ENCODE results near the gene HEATR5A.
"Not testable (repeated sequence)": the region's sequence is repeated elsewhere in the genome, so short reads cannot be mapped to it uniquely, and the experiment has no call there.

The HEATR5A gene

DNA sequence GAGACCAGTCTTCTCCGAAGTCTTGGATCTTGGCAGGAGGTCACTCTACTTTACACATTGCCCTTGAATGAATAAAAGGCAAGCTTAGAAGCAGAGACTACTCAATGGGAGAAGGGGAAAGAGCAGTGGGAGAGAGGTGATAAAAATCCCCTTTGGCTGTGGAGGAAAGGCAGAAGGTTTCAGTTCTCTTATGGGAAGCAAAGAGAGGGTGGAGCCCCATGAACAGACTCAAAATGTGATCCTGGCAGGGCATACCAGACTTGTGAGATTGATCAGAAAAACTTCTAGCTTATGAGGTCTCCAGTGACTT, 163.2 kb downstream of the HEATR5A start:
- no peak for DNase-seq (ENCODE audit: low read depth)

DNA sequence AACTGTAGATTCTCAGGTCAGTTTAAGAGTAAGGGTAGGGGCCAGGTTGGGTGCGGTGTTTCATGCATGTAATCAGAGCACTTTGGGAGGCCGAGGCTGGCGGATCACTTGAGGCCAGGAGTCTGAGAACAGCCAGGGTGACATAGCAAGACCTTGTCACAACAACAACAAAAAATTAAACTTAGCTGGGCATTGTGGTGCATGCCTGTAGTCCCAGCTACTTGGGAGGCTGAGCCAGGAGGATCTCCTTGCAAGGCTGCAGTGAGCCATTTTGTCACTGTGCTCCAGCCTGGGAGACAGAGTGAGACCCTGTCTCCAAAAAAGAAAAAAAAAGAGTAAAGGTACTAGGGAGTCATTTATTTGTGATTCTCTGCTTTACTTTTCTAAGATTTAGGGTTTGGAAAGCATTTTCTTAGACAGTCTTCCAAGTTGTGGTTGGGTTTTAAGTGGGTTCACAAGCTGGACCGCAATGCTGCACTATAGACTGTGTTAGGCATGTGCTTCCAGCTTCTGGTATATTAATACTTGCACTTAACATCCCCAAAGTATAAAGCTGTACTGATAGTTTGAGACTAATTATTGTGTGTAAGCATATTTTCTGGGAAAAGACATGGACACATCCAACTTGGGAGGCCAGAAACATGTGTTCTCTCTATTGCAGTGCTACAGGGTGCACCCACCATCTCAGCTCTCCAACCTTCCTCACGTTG, 163.7 kb downstream of the HEATR5A start:
- no peak for DNase-seq (ENCODE audit: low read depth)

DNA sequence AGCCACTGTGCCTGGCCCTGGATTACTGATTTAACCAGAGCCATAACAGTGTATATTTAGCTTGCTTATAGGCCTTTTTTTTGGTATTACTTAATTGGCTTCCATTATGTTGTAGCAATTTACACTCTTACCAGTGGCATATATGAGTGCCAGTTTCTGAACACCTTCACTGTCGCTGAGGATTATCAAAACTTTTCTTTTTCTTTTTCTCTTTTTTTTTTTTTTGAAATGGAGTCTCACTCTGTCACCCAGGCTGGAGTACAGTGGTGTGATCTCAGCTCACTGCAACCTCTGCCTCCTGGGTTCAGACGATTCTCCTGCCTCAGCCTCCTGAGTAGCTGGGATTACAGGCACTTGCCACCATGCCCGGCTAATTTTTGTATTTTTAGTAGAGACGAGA, 164.4 kb downstream of the HEATR5A start:
- DNase-seq (ENCODE audit: low read depth): not testable (repeated sequence)

DNA sequence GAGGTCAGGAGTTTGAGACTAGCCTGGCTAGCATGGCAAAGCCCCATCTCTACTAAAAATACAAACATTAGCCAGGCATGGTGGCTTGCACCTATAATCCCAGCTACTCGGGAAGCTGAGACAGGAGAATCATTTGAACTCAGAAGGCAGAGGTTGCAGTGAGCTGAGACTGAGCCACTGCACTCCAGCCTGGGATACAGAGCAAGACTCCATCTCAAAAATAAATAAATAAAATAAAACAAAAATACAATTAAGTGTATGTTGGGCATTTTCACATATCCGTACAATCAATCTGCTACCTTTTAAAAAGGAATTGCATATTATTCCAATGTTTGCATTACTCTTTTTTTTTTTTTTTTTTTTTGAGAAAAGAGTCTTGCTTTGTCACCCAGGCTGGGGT, 165.1 kb downstream of the HEATR5A start:
- no peak for DNase-seq (ENCODE audit: low read depth)

DNA sequence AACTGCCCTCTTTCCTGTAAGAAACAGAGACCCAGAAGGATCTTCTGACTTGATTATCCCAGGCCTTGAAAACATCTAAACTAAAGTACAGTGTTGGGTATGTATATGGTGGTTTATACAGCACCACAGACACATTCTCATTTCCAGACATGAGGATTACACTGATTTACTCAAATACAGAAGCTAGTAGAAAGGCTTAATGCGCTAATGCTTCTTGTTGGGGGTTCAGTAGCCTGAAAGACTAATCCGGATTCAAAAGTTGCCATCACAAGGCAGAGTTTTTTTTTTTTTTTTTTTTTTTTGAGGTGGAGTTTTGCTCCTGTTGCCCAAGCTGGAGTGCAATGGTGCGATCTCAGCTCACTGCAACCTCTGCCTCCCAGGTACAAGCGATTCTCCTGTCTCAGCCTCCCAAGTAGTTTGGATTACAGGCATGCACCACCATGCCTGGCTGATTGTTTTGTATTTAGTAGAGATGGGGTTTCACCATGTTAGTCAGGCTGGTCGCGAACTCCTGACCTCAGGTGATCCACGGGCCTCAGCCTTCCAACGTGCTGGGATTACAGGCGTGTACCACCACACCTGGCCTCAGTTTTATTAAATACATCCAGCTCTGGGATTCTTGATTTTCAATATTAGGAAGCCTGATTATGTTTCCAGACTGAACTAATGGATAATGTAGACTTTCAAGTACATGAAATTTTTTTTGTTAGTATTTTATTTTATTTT, 166.4 kb downstream of the HEATR5A start:
- DNase-seq (ENCODE audit: low read depth): no peak

DNA sequence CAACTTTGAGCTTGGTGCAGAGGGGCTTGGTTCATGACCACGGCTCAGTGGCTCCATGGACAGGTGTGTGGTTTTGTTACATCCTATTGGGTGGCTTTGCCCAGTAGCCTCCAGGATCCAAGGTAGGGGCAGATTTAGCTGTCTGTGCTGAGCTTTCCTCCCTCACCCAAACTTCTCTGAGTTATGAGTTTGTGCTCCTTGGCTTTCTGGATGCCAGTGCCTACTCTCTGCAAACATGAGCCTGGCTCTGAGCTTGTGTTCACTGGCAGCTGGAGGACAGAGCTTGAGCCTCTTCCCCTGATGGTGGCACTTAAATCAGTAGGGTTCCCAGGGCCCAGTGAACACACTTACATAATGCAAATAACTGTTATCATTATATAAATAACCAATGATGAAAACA, 167.5 kb downstream of the HEATR5A start:
- DNase-seq (ENCODE audit: low read depth): no peak

DNA sequence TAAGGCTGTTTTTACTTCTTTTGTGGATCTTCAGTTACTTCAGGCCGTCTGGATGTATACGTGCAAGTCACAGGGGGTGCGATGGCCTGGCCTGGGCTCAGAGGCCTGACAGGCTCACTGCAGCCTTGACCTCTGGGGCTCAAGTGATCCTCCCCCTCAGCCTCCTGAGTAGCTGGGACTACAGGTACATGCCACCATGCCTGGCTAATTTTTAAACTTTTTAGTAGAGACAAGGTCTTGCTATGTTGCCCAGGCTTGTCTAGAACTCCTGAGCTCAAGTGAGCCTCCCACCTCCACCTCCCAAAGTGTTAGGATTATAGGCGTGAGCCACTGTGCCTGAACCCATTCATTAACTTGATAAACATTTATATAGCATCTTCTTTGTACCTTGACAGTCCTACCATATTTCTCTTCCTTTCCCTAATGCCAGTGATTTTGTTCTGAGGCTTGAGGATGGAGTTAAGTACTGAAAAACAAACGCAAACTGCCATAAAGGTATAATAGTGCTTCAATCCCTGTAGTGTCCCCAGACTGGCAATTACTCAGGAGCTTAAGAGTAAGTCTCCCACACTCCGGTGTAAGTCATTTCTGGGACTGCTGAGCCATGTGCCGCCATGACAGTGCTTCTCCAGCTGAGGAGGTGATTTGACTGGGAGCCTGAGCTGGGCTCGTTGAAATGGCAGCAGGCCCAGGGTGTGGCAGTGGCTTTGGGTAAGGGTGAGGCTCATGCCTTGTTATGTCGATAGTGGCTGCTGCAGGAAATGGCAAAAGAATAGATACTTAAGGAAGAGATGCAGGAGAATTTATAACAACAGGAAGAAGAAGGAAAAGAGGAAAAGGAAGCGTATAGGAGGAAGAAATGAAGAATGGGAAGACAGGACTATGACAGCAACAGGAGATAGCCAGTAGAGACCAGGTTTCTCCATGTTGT, 169.1 kb downstream of the HEATR5A start:
- no peak for DNase-seq (ENCODE audit: low read depth)

DNA sequence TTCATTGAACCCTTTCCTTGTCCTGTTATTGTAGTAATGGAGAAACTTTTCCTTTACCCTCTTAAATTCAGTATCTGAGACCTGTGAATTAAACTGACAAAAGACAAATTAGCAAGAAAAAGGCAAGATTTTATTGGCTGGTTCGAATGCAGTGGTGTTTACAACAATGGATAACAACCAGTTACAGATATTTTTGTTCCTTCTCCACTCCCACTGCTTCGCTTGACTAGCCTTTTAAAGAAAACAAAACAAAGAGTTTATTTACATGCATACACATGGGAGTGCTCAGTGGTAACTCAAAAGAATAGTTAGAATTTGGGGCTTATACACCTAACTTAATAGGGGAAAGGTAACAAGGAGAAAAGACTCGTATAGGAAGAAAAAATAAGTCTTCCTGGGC, 175.7 kb downstream of the HEATR5A start:
- no peak for DNase-seq (ENCODE audit: low read depth)

DNA sequence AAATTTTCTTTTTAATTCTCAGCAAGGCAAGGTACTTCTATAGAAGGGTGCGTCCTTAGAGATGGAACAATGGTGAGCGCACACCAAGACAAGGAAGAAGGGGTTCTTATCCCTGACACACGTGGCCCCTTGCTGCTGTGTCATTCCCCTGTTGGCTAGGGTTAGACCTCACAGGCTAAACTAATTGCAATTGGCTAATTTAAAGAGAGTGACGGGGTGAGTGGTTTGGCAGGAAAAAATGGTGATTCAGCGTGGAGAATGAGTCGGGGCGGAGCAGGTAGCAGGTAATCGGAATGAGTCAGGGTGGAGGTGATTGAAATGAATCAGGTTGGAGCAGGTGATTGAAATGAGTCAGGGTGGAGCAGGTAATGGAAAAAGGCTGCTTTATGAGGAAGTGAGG, 176.5 kb downstream of the HEATR5A start:
- peak; percentile 9 for DNase-seq (ENCODE audit: low read depth)

DNA sequence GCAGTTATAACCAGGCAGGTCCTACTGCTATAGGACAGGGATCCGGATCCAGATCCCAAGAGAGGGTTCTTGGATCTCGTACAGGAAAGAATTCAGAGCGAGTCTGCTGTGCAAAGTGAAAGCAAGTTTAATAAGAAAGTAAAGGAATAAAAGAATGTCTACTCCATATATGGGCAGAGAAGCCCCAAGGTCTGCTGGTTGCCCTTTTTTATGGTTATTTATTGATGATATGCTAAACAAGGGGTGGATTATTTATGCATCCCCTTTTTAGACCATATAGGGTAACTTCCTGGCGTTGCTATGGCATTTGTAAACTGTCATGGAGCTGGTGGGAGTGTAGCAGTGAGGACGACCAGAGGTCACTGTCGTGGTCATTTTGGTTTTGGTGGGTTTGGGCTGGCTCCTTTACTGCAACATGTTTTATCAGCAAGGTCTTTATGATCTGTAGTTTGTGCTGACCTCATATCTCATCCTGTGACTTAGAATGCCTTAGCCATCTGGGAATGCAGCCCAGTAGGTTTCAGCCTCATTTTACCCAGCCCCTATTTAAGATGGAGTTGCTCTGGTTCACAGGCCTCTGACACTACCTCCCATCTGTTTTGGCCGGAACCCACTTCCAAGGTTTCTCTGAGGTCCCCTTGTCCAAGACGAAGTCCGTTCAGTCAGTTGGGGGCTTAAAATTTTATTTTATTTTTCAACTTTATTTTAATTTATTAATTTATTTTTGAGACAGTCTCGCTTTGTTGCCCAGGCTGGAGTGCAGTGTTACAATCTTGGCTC, 178.0 kb downstream of the HEATR5A start:
- not testable (repeated sequence) for DNase-seq (ENCODE audit: low read depth)
